NCI-H526 treated with DMSO at 0.1 percent for 48 hours (cell line): ENCODE measurements around the gene PKIB.
"Not testable (repeated sequence)": the region's sequence is repeated elsewhere in the genome, so short reads cannot be mapped to it uniquely, and the experiment has no call there.

Experiments
- DNase-seq: peaks from one replicate; lab custom pipeline; 2025; lab: John Stamatoyannopoulos, UW

Gene PKIB, protein sequence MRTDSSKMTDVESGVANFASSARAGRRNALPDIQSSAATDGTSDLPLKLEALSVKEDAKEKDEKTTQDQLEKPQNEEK

DNA sequence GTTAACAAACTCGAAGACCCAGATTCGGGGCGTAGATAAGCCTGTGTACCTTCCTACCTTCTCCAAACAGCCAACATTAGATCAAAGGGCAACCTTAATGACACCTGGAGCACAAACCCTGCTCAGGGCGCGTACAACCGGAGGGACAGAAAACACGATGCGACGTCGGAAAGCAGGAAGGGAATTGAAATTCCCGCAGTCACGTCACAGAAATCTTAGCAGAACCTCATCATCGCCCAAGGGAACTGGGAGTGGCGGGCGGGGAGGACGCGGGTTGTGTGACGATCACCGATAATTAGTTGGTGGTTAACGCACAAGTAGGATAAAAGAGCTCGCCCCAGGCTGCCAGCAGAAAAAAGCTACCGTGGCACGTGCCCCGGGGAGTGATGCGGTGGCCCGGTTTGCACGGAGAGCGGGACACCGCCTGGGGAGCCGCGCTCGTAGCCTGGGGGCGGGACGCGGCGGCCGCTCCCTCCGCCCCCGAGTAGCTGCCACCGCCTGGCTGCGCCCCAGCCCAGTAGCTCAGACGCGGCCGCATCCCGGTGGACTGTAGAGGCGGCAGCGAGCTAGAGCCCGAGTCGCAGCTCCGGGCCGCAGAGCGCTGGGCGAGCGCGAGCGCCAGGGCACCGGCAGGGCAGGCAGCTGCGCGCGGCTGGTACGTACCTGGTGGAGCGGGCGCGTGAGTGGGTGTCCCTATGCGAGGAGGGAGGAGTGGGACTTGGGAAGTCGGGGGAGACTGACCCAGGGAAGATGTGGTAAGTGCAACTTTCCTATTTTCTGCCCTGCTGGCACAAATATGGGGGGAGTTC is at the start of gene PKIB:
Gene PKIB, plus strand, starts transcription at position 525 of the 809 bp plus-strand sequence. CDS start 107,390 bp downstream, outside the sequence.
- peak; percentile 34 for DNase-seq

DNA sequence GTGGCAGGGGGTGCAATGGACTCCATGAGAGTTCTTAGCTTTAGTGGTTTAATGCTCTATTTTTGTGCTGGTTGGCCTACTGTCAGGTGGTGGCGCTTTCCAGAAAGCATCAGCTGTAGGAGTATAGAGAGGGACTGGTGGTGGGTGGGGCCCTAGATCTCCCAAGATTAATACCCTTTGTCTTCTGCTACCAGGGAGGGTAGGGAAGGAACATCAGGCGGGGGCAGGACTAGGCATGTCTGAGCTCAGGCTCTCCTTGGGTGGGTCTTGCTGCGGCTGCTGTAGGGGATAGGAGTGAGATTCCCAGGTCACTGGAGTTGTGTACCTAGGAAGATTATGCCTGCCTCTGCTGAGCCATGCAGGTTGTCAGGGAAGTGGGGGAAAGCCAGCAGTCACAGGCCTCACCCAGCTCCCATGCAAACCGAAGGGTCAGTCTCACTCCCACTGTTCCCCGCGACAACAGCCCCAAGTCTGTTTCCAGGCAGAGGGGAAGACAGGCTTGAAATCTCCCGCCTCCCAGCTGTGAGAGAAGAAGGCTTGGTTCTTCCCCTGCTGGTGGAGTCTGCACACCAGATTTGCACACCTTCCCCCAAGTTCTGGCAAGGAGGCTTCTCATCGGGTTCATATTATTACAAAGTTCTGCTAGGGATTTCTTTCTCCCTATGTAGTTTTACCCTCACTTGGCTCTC is 46.7 kb upstream of the PKIB start:
- no peak for DNase-seq

DNA sequence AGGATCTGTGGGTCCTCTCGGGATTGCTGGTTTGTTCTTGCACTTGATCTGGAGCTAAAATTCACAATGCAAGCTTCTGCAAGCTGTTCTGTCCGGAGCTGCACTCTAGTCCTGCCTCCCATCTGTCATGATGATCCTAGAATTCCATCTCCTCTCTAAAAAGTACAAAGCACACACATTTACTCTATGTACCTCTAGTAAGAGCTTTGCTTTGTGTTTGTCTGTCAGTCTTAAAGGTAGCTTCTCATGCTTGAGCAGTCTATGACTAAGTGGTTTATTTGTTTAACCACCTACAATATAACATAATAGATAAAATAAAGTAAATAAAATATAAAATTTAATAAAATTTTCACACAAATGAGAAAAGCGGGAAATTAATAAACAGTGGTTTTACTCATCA is 46.0 kb upstream of the PKIB start:
- DNase-seq = no peak

DNA sequence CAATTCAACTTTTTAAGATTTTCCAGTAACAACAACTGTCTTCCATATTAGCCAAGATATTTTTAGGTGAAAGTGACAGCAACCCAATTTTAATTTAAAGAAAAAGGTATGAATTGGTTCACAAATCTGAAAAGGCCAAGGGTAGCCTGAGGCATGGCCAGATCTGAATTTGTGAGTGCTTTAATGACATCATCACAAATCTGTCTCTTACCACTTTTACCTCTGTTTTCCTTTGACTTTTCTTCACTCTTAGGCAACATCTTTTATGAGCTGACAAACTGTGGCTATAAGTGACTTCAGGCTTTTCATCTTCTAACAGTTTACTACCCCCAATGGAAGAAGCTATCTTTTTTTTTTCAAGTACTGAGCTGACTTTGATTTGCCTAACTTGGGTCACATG is 44.5 kb upstream of the PKIB start:
- DNase-seq = no peak

DNA sequence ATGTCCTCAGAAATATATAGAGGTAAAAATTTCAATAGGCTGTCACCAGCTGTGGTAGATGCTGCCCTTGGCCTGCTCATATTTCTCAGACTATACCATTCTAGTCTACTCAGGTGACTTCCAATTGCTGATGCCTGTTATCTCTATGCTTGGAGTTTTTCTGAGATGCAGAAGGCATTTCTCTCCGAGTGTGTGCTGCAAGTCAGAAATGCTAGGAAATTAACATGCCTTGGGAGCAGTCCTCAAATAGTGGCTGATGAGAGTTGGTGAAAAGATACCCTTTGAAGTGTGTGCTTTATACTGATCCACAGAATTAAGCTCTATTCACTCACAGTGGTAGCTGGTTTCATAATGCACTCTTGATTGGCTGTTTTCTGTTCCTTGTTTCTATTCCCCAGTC is 43.2 kb upstream of the PKIB start:
- DNase-seq = no peak

DNA sequence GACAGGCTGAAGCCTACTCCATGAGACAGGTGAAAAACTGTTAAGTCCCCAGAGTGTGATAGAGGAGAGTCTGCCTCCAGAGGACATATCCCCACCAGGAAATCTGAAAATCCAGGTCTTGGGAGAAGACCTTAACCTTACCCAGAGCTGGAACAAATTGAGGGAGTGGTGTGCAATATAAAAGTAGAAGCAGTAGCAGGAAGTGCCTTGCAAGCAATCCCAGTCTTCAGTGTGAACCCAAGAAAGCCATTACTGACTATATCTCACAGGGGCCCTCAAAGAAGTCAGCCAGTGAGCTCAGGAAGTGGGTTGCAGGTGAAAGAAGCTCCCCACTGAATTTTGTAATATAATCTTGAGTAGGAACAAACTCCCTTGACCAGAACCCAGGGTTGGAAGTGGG is 41.9 kb upstream of the PKIB start:
- DNase-seq = no peak

DNA sequence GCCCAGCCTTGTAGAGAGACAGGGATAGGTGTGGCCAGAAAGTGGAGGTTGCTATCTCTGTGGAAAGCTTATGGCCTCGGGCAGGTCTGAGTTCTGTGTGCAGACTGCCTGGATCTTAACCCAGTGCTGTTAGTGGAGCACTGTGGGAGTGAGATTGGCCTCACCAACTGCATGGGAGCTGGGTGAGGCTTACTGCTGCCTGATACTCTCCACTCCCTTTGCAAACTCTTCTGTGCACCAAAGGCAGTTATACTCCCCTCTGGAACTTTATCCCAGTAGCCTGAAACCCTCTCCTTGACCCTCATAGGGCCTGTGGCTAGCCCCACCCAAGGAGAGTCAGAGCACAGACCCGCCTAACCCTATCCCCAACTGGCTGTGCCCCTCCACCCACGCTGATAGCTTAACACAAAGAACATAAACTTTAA is 41.4 kb upstream of the PKIB start:
- no peak for DNase-seq

DNA sequence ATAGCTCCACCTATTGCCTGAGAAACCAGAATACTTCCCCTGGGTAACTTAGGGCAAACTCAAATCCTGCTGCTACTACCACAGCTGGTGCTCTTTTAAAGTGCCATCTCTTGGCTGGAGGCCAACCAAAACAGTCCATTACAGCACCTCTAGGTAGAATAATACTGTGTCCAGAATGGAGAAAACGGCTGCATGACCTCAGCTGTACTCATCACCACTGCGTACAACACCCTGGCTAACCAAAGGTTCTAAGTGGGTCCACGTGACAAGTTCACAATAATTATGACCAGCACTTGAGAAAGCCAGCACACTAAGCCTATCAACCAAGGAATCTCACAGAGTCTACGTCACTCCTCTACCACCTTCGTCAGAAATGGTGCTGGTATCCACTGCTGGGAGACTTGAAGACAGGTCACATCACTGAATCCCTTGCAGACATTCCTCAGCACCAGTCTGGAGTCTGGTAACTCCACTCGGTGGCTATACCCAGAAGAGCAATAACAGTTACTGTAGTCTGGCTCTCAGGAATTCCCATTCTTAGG is 40.9 kb upstream of the PKIB start:
- DNase-seq = no peak

DNA sequence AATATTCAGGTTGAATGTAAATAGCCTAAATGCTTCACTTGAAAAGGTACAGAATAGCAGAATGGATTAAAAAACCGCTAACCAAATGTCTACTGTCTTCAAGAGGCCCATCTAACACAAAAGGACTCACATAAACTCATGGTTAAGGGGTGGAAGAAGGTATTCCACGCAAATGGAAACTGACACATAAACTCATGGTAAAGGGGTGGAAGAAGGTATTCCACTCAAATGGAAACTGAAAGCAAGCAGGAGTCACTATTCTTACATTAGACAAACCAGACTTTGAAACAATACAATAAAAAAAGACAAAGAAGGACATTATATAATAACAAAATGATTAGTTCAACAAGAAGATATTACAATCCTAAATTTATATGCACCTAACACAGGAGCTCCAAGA is 38.3 kb upstream of the PKIB start:
- DNase-seq = no peak

DNA sequence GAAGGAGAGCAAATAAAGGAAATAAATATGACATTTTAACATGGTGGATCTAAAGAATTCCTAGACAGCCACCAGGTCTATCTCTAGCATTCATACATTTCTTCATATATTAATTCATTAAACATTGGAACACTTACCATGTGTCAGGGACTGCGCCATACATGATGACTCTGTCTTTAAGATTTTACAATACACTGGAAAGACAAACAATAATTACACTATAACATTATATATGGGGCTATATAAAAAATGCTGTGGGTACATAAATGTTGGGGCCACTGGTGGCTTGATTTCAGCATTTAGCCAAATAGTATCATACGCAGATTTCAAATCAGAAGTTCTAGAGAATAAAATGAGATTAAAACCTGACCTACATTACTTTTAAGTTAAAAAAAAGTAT is 33.3 kb upstream of the PKIB start:
- DNase-seq = no peak

DNA sequence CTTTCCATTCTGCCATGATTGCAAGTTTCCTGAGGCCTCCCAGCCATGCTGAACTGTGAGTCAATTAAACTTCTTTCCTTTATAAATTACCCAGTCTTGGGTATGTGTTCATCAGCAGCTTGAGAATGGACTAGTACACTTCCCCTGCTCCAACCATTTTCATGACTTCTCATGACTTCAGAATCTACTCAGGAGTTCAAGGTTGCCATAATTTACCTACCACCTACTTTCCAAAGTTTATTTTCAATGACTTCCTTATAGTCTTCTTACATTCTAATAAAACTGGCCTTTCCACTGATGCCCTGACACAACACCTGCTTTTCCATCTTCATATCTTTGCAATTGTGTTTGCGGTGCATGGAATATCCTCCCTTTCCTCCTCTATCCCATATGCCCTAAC is 31.2 kb upstream of the PKIB start:
- DNase-seq = no peak

DNA sequence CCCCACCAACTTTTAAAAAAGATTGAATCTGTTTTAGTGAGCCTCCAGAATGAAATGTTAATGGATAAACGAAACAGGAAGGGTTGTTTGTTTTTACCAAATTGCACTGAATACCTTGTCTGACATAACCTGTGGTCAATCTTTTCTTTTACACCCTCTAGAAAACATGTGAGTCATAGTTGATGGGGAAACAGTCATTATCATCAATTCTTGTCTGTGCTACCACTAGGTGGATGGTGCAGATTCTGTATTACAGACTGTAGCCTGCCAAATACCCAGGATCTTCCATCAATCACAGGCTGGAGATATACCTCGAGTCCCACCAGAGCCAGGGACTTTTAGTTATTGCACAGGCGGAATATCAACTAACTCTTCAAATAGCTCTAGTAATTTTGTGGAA is 29.5 kb upstream of the PKIB start:
- no peak for DNase-seq

DNA sequence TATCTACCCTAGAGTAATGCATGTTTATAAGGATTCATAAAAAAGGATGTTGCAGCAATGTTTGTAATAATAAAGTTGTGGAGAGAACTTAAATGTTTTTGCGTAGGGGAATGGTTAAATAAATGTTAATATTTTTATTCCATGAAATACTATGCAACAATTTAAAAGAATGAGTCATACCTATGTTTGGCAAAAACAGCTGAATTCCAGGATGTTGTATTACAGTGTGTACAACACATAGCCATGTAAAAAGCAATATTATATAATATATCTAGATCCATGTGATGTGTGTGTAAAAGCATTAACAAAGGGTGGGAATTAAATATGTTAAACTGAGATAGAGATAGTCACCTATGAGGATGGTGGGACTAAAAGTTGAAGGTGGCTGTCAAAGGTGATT is 21.1 kb upstream of the PKIB start:
- no peak for DNase-seq

DNA sequence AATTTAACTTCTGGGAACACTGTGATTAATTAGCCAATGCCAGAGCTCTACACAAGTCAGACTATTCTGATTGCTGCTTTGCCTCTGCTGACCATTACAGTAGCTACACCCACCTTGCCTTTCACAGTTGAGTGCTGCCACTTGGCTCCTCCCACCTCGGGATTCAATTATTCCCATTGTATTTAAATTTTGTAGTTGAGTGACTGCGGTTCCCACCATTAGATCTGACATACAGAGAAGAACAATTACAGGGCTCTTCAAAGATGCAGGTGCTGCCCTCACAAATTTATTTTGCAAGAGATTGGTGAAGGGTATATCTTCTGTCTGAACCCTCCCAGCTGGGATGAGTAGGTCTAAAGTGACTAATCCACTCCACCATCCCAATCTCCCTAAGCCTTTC is 11.9 kb upstream of the PKIB start:
- not testable (repeated sequence) for DNase-seq

DNA sequence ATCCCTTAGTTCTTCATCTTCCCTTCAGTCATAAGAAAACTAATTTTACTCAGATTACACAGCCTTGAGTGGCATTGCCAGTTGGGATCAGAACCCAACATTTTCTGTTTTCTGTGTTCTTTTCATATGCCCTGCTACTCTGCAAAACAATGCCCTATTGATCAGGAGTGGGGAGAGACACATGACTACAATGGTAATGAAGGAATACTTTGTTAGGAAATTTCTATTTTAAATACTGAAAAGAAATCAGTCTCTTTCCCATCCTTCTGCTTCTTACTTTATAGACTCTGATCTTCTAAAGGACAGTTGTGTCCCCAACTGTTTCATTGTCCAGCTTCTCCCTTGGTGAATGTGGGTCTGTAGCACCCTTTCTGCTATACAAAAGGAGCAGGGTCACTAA is 5.5 kb upstream of the PKIB start:
- DNase-seq = no peak

DNA sequence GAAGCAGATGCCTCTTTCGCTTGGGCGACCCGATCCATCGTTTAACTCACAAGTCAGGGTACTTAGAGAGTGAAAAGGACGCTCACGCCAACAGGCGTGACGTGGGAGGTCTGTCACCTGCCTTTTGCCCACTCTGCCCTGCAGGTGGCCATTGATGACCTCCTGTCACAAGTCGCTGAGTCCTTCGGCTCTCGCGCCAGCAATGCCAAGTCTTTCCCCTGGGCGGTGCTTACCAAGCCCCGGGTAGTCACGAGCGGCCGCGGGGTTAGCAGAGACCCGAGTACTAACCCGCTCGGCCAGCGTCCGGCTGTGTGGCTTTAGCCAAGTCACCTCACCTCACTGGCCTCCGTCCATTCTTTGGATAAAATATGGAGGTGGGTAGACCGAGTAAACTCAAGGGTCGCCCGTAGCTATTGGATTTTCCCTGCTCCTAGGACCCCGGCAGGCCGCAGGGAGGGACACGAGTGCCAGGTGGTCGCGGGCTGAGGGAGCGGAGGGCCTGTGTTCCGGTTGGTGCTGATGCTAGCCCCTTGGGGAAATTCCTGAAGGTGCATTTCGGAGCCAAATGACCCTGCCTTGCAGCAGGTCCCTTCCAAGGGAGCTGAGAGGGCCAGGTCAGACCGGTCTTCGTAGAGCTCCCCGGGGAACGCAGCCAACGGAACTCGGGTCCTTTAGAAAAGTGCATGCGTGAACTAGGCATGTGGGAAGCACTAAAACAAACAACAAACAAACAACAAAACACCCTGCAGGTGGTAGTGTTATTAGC is 668 bp downstream of the PKIB start:
- no peak for DNase-seq

DNA sequence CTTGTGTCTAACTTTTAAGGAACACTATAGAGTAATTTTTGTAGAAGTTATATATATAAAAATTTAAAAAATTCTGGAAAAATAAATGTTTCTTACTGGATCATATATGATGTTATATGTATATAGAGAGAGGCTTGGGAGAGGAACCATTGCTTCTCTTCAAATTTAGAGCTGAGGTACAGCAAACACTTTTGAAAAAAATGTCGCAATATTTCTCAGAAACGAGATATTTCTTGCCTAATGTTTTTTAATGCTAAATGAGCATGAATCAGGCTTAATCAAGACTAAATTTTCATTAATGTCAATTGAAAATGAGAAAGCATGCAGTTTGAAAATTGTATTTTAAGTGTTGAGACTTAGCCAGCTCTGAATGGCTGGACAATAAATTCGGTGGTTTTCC is 2.6 kb downstream of the PKIB start:
- no peak for DNase-seq

DNA sequence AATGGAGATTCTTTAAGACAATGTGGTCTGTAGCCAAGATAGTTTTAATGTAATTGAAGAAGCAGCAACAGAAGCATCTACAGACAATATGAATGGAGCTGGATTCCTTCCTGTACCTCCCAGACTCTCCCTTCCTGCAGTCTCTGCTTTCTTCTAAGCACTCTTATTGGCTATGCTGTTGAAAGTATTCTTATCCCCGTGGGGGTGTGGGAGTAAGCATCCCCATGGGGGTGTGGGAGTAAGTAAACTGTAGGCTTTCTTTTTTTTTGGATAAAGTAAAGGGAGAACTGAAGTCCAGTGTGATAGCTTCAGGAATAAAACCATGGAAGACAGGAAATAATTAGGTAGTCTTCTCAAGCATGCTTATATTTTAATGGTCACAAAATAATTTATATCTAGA is 4.1 kb downstream of the PKIB start:
- DNase-seq = no peak

DNA sequence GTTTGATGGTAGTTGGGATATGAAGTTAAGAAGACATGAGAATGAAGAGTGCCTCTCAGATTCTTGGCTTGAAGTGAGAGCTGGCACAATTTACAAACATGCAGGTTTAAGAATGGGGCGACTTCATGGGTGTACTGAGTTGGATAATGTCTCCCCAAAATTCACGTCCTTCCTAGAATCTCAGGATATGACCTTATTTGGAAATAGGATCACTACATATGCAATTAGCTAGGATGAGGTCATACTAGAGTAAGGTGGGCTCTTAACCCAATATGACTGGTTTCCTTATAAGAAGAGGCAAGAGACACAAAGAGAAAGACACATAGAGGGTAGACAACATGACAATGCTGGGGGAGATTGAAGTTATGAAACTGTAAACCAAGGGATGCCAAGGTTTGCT is 5.2 kb downstream of the PKIB start:
- DNase-seq = no peak

DNA sequence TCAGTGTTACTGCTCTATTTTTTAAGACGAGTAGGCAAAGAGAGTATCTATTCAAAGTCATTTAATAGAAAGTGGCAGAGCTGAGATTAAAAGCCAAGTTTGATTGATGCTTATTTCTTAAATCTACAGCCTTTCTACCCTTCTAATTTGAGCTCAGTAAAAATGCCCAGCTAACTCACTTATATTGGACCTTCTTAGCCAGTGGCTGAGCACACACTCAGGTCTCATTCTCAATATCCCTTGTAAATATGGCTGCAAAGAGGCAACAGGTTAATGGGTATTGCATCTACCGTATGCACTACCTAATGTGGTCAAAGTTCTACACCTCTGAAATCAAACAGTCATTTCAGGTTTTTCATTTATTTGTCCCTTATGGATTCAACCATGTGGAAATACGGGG is 6.7 kb downstream of the PKIB start:
- no peak for DNase-seq

DNA sequence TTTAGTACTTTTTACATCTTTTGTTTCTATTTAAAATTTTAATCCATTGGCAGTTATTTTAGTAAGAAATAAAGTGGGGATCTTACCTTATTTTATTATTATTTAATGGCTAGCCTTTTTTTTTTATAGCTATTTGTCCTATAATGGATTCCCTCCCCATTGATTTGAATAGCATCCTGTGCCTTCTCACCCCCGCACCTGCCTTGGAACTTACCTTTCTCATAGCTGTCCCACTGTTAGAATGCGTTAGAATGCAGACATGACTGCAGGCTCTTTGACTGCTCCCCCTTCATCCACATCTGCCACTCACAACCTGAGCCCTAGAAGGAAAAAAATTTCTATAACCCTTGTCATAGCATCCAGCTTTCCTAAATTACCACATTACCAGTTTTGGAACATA is 9.1 kb downstream of the PKIB start:
- no peak for DNase-seq

DNA sequence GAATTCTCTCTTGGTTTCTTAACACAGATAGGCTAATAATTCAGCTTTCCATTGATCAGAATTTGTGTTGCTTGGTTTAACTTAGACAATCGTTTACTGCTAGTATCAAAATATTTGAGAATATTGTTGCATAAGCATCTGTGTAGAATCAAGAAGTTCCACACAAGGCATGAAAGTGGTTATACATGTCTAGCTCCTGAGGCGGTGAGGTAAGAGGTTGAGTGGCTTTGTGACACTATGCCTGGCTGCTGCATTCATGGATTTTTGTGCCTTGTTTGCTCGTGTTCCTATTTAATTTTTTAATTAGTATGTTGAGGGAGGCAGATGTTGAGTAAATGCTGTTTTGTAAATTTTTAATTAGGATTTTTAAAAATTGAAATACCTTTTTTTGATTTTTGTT is 10.2 kb downstream of the PKIB start:
- no peak for DNase-seq

DNA sequence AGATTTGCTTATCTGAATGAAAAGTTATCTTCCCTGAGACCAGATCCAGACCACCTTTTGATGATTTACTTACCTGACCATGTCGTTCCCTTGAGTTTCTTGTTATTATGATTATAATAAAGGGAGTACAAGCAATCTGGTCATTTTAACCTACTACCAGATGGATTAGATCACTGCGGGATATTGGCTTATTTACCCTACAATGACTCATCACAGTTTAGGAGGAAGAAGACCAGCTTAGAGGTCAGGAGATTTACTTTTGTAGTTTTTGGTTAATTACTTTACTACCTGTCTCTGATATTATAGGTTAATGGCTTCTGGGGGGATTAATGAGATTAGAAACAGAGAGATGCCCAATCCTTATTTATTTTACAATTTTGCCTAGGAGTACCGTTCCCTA is 10.7 kb downstream of the PKIB start:
- DNase-seq = no peak
